ENCODE data around the gene WNT5A. TPM values are rescaled to one million over a fixed set of nuclear protein-coding genes. Genes with fewer than 3 reads are reported as not detected.

Gene WNT5A
- total RNA-seq, 1 experiment from 2014 or later = 174 TPM

- Histone ChIP-seq H3K4me3 (no peak overlapping the region), H4K20me1 (ENCODE audit: insufficient read depth) (no peaks in the 10 kb centered on the region), H3K9me3 (ENCODE audit: insufficient read depth, low read depth) (no peaks in the 10 kb centered on the region), H3K36me3 (ENCODE audit: low read depth) (no peaks in the 10 kb centered on the region), H2AFZ (no peak overlapping the region), H3K9me2 (ENCODE audit: insufficient read depth) (no peaks in the 10 kb centered on the region), H3K27me3 (ENCODE audit: insufficient read depth, low read depth) (no peaks in the 10 kb centered on the region), H3F3A (ENCODE audit: insufficient read depth, low read depth) (peaks cover 18% of the 10 kb centered on the region; the same call in 1 of the 2 replicates), H3K27ac (no peak overlapping the region), H3K4me1 (replicated peaks; ENCODE audit: insufficient read depth) (peaks cover 26% of the 10 kb centered on the region), H3K79me2 (ENCODE audit: low read depth) (peaks cover 14% of the 10 kb centered on the region), H3K4me2 (no peak overlapping the region)
- ChIA-PET POLR2A (ENCODE audit: unreplicated experiment) (no interaction called here), CTCF (no interaction called here)
- DNase-seq = peak in 1 of 2 experiments; percentile 50
- intact Hi-C loops (cut with micrococcal nuclease; ENCODE audit: unreplicated experiment) = no loop called here
- no TSS peak for BruUV-seq (replicated peaks)
- no peak for TF ChIP-seq CTCF (conservative IDR thresholded peaks at IDR 0.05)
Observed at GRCh38 chr3:55491296-55491816, 4.2 kb upstream of the WNT5A start.

- BruUV-seq (replicated peaks) = no TSS peak
- Histone ChIP-seq H3K27ac (peak overlapping the region; percentile 32; the same call in 1 of the 2 replicates), H3K4me2 (peak overlapping the region; percentile 6; the same call in 1 of the 2 replicates), H3K9me3 (ENCODE audit: insufficient read depth, low read depth) (no peaks in the 10 kb centered on the region), H3K9me2 (ENCODE audit: insufficient read depth) (no peaks in the 10 kb centered on the region), H3K27me3 (ENCODE audit: insufficient read depth, low read depth) (no peaks in the 10 kb centered on the region), H2AFZ (no peak overlapping the region), H3K36me3 (ENCODE audit: low read depth) (no peaks in the 10 kb centered on the region), H3F3A (ENCODE audit: insufficient read depth, low read depth) (peaks cover 18% of the 10 kb centered on the region; the same call in 1 of the 2 replicates), H3K4me1 (replicated peaks; ENCODE audit: insufficient read depth) (peaks cover 26% of the 10 kb centered on the region), H3K4me3 (no peak overlapping the region), H4K20me1 (ENCODE audit: insufficient read depth) (no peaks in the 10 kb centered on the region), H3K79me2 (ENCODE audit: low read depth) (peaks cover 24% of the 10 kb centered on the region)
- ChIA-PET POLR2A (ENCODE audit: unreplicated experiment) (interaction anchor here (0.6 to 1.6 kb wide), 8 partner anchors 15 to 1350 kb away, joined by 3 to 9 read pairs (median 4); no protein-coding TSS in a partner anchor), CTCF (no interaction called here)
- intact Hi-C loops (cut with micrococcal nuclease; ENCODE audit: unreplicated experiment) = loop anchor here (1.0 kb wide), 1 partner anchor 82 kb away; no protein-coding TSS in a partner anchor
- TF ChIP-seq EZH2 (IDR thresholded peaks at IDR 0.05; ENCODE audit: low read depth) = no peak
- no peak for TF ChIP-seq CTCF (conservative IDR thresholded peaks at IDR 0.05)
- peak in 1 of 2 experiments; percentile 44 for DNase-seq
Observed at GRCh38 chr3:55490276-55490913, 3.3 kb upstream of the WNT5A start.

- TF ChIP-seq CTCF (conservative IDR thresholded peaks at IDR 0.05) (no peak), EZH2 (IDR thresholded peaks at IDR 0.05; ENCODE audit: low read depth) (no peak)
- Histone ChIP-seq H3K36me3 (ENCODE audit: low read depth) (no peaks in the 10 kb centered on the region), H3K4me1 (replicated peaks; ENCODE audit: insufficient read depth) (peaks cover 22% of the 10 kb centered on the region), H3K4me2 (no peak overlapping the region), H3K27me3 (ENCODE audit: insufficient read depth, low read depth) (no peaks in the 10 kb centered on the region), H2AFZ (no peak overlapping the region), H3K4me3 (no peak overlapping the region), H3F3A (ENCODE audit: insufficient read depth, low read depth) (peaks cover 18% of the 10 kb centered on the region; the same call in 1 of the 2 replicates), H4K20me1 (ENCODE audit: insufficient read depth) (no peaks in the 10 kb centered on the region), H3K9me3 (ENCODE audit: insufficient read depth, low read depth) (no peaks in the 10 kb centered on the region), H3K27ac (no peak overlapping the region), H3K9me2 (ENCODE audit: insufficient read depth) (no peaks in the 10 kb centered on the region), H3K79me2 (ENCODE audit: low read depth) (peaks cover 26% of the 10 kb centered on the region)
- peak in 1 of 2 experiments; percentile 75 for DNase-seq
- ChIA-PET POLR2A (ENCODE audit: unreplicated experiment) (interaction anchor here (0.7 to 1.6 kb wide), 5 partner anchors 16 to 1351 kb away, joined by 4 to 9 read pairs (median 4); no protein-coding TSS in a partner anchor), CTCF (no interaction called here)
- BruUV-seq (replicated peaks) = no TSS peak
- intact Hi-C loops (cut with micrococcal nuclease; ENCODE audit: unreplicated experiment) = loop anchor here (1.0 to 10.0 kb wide), 6 partner anchors 15 to 637 kb away; no protein-coding TSS in a partner anchor
Observed at GRCh38 chr3:55489798-55490132, 2.7 kb upstream of the WNT5A start.

Data from PC-9 (cell line).